Measurements from ENCODE around the gene MSMB.

The MSMB gene

DNA sequence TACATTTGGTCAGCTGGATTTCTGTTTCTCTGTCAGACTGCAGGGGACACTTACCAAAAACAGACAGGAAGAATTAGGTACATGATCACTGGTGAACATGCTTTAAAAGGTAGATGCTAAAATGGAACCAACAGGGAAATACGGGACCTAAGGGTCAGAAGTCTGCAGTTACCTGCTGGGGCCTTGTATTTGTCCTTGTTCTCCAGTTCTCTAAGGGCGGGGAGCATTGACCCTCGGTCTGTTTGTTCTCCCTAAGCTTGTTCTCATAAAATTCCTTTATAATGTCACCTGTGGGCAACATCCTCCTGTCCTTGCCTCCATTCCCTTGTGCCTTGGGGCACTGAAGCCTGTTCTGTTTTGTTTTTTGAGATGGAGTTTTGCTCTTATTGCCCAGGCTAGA is 29.8 kb upstream of the MSMB start:
- H3K4me1 ChIP-seq (ENCODE audit: control insufficient read depth, insufficient read depth, low read length): no peaks in the 10 kb centered on the region

DNA sequence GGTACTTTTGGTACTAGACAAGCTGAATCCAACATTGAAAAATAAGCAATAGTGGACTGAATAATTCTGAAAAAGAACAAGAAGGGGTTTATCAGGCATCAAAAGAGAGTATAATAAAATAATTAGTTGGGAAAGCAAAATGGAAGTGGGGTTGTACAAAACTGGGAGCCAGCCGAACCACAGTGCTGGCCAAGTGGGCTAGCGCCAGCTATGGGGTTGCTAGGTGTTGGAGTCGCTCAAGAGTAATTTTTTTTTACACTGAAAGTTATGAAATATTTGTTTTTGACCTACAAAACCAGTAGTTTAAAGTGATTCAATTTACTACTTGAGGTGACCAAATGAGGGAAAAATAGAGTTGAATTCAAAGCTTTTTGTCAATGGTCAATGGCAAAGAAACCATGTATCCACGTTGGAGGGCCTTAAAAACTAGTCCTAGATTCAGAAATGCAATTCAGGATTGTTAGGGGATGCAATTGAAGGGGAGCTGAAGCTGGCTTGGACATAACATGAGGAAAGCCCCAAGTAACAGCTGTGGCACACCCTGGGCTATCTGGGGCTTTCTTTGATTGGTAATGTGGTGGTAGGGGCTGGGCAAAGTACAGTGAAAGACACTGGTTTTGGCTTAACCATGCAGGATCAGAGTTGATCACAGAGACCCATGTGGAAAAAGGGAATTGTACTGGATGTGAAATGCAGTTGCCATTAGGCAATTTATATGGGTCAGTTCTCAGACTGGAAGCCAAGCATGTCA is 28.3 kb upstream of the MSMB start:
- Histone ChIP-seq H3K9me3 (ENCODE audit: control insufficient read depth, insufficient read depth, low read depth, low read length) (no peaks in the 10 kb centered on the region), H3K36me3 (ENCODE audit: control insufficient read depth in 2 of 2, insufficient read depth in 1 of 2, low read length in 2 of 2) (no peaks in the 10 kb centered on the region), H3K27ac (ENCODE audit: extremely low read depth, low read depth, low read length) (no peak overlapping the region), H3K4me1 (ENCODE audit: control insufficient read depth, insufficient read depth, low read length) (no peaks in the 10 kb centered on the region), H3K4me3 (ENCODE audit: low read depth, low read length) (no peak overlapping the region)
- no peak for TF ChIP-seq ZNF830 (tag by site-specific recombination; IDR thresholded peaks at IDR 0.05; ENCODE audit: low read depth)
- TF ChIP-seq ZNF362 (tag by site-specific recombination; IDR thresholded peaks at IDR 0.05): no peak
- no peak for TF ChIP-seq TCF7L2 (IDR thresholded peaks at IDR 0.05; ENCODE audit: borderline replicate concordance, low read depth, low read length)
- TF ChIP-seq, protein P1, sequence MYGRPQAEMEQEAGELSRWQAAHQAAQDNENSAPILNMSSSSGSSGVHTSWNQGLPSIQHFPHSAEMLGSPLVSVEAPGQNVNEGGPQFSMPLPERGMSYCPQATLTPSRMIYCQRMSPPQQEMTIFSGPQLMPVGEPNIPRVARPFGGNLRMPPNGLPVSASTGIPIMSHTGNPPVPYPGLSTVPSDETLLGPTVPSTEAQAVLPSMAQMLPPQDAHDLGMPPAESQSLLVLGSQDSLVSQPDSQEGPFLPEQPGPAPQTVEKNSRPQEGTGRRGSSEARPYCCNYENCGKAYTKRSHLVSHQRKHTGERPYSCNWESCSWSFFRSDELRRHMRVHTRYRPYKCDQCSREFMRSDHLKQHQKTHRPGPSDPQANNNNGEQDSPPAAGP (tag by site-specific recombination; IDR thresholded peaks at IDR 0.05): no peak
- TF ChIP-seq ZNF16 (tag by site-specific recombination; IDR thresholded peaks at IDR 0.05; ENCODE audit: low read depth): no peak
- no peak for TF ChIP-seq ZNF121 (tag by site-specific recombination; IDR thresholded peaks at IDR 0.05)
- TF ChIP-seq, protein P2, sequence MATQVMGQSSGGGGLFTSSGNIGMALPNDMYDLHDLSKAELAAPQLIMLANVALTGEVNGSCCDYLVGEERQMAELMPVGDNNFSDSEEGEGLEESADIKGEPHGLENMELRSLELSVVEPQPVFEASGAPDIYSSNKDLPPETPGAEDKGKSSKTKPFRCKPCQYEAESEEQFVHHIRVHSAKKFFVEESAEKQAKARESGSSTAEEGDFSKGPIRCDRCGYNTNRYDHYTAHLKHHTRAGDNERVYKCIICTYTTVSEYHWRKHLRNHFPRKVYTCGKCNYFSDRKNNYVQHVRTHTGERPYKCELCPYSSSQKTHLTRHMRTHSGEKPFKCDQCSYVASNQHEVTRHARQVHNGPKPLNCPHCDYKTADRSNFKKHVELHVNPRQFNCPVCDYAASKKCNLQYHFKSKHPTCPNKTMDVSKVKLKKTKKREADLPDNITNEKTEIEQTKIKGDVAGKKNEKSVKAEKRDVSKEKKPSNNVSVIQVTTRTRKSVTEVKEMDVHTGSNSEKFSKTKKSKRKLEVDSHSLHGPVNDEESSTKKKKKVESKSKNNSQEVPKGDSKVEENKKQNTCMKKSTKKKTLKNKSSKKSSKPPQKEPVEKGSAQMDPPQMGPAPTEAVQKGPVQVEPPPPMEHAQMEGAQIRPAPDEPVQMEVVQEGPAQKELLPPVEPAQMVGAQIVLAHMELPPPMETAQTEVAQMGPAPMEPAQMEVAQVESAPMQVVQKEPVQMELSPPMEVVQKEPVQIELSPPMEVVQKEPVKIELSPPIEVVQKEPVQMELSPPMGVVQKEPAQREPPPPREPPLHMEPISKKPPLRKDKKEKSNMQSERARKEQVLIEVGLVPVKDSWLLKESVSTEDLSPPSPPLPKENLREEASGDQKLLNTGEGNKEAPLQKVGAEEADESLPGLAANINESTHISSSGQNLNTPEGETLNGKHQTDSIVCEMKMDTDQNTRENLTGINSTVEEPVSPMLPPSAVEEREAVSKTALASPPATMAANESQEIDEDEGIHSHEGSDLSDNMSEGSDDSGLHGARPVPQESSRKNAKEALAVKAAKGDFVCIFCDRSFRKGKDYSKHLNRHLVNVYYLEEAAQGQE (tag by site-specific recombination; IDR thresholded peaks at IDR 0.05): no peak
- no peak for TF ChIP-seq ZNF664 (tag by site-specific recombination; IDR thresholded peaks at IDR 0.05)
- TF ChIP-seq ZNF140 (tag by site-specific recombination; IDR thresholded peaks at IDR 0.05): no peak
- TF ChIP-seq ZNF561 (tag by site-specific recombination; IDR thresholded peaks at IDR 0.05; ENCODE audit: borderline replicate concordance): no peak
- TF ChIP-seq ZNF311 (tag by site-specific recombination; IDR thresholded peaks at IDR 0.05; ENCODE audit: borderline replicate concordance): no peak
- no peak for TF ChIP-seq ZNF670 (tag by site-specific recombination; IDR thresholded peaks at IDR 0.05; ENCODE audit: low read depth)
- no peak for TF ChIP-seq ZNF350 (tag by site-specific recombination; IDR thresholded peaks at IDR 0.05)
- CTCF ChIA-PET: no interaction called here
- POLR2A ChIA-PET: no interaction called here

More for the DNA sequence above, 29.8 kb upstream of the MSMB start:
- Histone ChIP-seq H3K9me3 (ENCODE audit: control insufficient read depth, insufficient read depth, low read depth, low read length) (no peaks in the 10 kb centered on the region), H3K4me3 (ENCODE audit: low read depth, low read length) (no peak overlapping the region), H3K36me3 (ENCODE audit: control insufficient read depth in 2 of 2, insufficient read depth in 1 of 2, low read length in 2 of 2) (no peaks in the 10 kb centered on the region), H3K27ac (ENCODE audit: extremely low read depth, low read depth, low read length) (no peak overlapping the region)
- ChIA-PET POLR2A (no interaction called here), CTCF (no interaction called here)
- TF ChIP-seq MZF1 (tag by site-specific recombination; IDR thresholded peaks at IDR 0.05; ENCODE audit: borderline replicate concordance): no peak
- no peak for TF ChIP-seq ZNF324 (tag by site-specific recombination; IDR thresholded peaks at IDR 0.05)
- no peak for TF ChIP-seq ZNF335 (tag by site-specific recombination; conservative IDR thresholded peaks at IDR 0.05)
- TF ChIP-seq, protein P3, sequence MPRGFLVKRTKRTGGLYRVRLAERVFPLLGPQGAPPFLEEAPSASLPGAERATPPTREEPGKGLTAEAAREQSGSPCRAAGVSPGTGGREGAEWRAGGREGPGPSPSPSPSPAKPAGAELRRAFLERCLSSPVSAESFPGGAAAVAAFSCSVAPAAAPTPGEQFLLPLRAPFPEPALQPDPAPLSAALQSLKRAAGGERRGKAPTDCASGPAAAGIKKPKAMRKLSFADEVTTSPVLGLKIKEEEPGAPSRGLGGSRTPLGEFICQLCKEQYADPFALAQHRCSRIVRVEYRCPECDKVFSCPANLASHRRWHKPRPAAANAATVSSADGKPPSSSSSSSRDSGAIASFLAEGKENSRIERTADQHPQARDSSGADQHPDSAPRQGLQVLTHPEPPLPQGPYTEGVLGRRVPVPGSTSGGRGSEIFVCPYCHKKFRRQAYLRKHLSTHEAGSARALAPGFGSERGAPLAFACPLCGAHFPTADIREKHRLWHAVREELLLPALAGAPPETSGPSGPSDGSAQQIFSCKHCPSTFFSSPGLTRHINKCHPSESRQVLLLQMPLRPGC (tag by site-specific recombination; IDR thresholded peaks at IDR 0.05): no peak
- no peak for TF ChIP-seq ZNF664 (tag by site-specific recombination; IDR thresholded peaks at IDR 0.05)
- no peak for TF ChIP-seq ZNF501 (tag by site-specific recombination; IDR thresholded peaks at IDR 0.05)
- TF ChIP-seq, protein P4, sequence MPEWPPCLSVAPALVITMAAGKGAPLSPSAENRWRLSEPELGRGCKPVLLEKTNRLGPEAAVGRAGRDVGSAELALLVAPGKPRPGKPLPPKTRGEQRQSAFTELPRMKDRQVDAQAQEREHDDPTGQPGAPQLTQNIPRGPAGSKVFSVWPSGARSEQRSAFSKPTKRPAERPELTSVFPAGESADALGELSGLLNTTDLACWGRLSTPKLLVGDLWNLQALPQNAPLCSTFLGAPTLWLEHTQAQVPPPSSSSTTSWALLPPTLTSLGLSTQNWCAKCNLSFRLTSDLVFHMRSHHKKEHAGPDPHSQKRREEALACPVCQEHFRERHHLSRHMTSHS (tag by site-specific recombination; IDR thresholded peaks at IDR 0.05): no peak
- TF ChIP-seq ZNF426 (tag by site-specific recombination; IDR thresholded peaks at IDR 0.05): no peak
- TF ChIP-seq BCL11A (tag by site-specific recombination; IDR thresholded peaks at IDR 0.05; ENCODE audit: low read depth): no peak
- TF ChIP-seq ZNF211 (tag by site-specific recombination; IDR thresholded peaks at IDR 0.05; ENCODE audit: low read depth): no peak
- no peak for TF ChIP-seq ZNF362 (tag by site-specific recombination; IDR thresholded peaks at IDR 0.05)
- no peak for TF ChIP-seq ZNF529 (tag by site-specific recombination; IDR thresholded peaks at IDR 0.05; ENCODE audit: insufficient replicate concordance)
- no peak for TF ChIP-seq ZNF416 (tag by site-specific recombination; IDR thresholded peaks at IDR 0.05)
- no peak for TF ChIP-seq ZNF292 (tag by site-specific recombination; IDR thresholded peaks at IDR 0.05; ENCODE audit: borderline replicate concordance, low read depth)
- TF ChIP-seq ZNF274 (IDR thresholded peaks at IDR 0.05; ENCODE audit: low read length): no peak
- no peak for TF ChIP-seq ZNF274 (tag by site-specific recombination; IDR thresholded peaks at IDR 0.05; ENCODE audit: borderline replicate concordance)
